KMS-11 (cell line): ENCODE measurements around the gene SWSAP1.

Source experiments
- H2AFZ ChIP-seq: fragments of 200-600 bp; sonication (generic); 2 replicates; pipeline ENCODE4 v1.6.1; 2016; ENCODE audit warnings: antibody characterized with exemption, mixed run types, low read depth
- H3K27ac ChIP-seq: fragments of 200-600 bp; sonication (generic); 2 replicates; pipeline ENCODE4 v1.6.1; 2016; ENCODE audit warnings: mild to moderate bottlenecking, mixed run types
- H3K27me3 ChIP-seq: fragments of 200-600 bp; sonication (generic); 2 replicates; pipeline ENCODE4 v1.6.1; 2017; ENCODE audit warnings: mild to moderate bottlenecking, low read depth, mixed run types, moderate library complexity; ENCODE audit not compliant: insufficient read depth
- H3K36me3 ChIP-seq: fragments of 200-600 bp; sonication (generic); 2 replicates; pipeline ENCODE4 v1.6.1; 2017; ENCODE audit warnings: mild to moderate bottlenecking, mixed run types; ENCODE audit not compliant: insufficient read depth
- H3K4me1 ChIP-seq: fragments of 200-600 bp; sonication (generic); 2 replicates; pipeline ENCODE4 v1.6.1; 2016; ENCODE audit warnings: mild to moderate bottlenecking, low read depth, mixed run types; ENCODE audit not compliant: poor library complexity, severe bottlenecking
- H3K4me2 ChIP-seq: fragments of 200-600 bp; sonication (generic); 2 replicates; pipeline ENCODE4 v1.7.0; 2016; ENCODE audit warnings: mild to moderate bottlenecking, mixed run types
- H3K4me3 ChIP-seq: fragments of 200-600 bp; sonication (generic); IDR thresholded peaks from 2 replicates; pipeline ENCODE4 v1.6.1; 2017; ENCODE audit warnings: low read depth, low read length, mixed read lengths; ENCODE audit not compliant: insufficient read depth
- H3K79me2 ChIP-seq: fragments of 200-600 bp; sonication (generic); 2 replicates; pipeline ENCODE4 v1.6.1; 2016; ENCODE audit warnings: low read depth, mixed run types; ENCODE audit not compliant: insufficient read depth
- H3K9ac ChIP-seq: fragments of 200-600 bp; sonication (generic); 2 replicates; pipeline ENCODE4 v1.6.1; 2016; ENCODE audit warnings: mild to moderate bottlenecking, mixed run types
- H4K20me1 ChIP-seq: fragments of 200-600 bp; sonication (generic); 2 replicates; pipeline ENCODE4 v1.6.1; 2016; ENCODE audit warnings: mild to moderate bottlenecking, mixed run types; ENCODE audit not compliant: insufficient read depth
- CTCF ChIP-seq: fragments of 200-600 bp; sonication (generic); conservative IDR thresholded peaks from 2 replicates; pipeline ENCODE4 v1.6.1; 2017; ENCODE audit warnings: low read depth, mild to moderate bottlenecking, antibody characterized with exemption, low read length, moderate library complexity, mixed read lengths

The SWSAP1 gene

GRCh38 chr19:11397089-11397610 lies 22.7 kb downstream of the SWSAP1 start:
- Histone ChIP-seq H3K4me2 (no peak overlapping the region), H3K27me3 (peaks cover 6% of the 10 kb centered on the region; the same call in 1 of the 2 replicates), H3K4me3 (no peak overlapping the region), H3K79me2 (no peaks in the 10 kb centered on the region), H3K9ac (no peak overlapping the region), H2AFZ (no peak overlapping the region), H3K4me1 (no peaks in the 10 kb centered on the region), H4K20me1 (no peaks in the 10 kb centered on the region), H3K27ac (no peak overlapping the region), H3K36me3 (no peaks in the 10 kb centered on the region)
- TF ChIP-seq CTCF: no peak

- no peak overlapping the region for H3K9ac ChIP-seq
- no peaks in the 10 kb centered on the region for H3K36me3 ChIP-seq
- H3K27ac ChIP-seq: no peak overlapping the region
- H3K4me2 ChIP-seq: no peak overlapping the region
- H3K79me2 ChIP-seq: no peaks in the 10 kb centered on the region
- H3K4me3 ChIP-seq: no peak overlapping the region
- no peaks in the 10 kb centered on the region; the same call in 1 of the 2 replicates for H3K27me3 ChIP-seq
- H2AFZ ChIP-seq: no peak overlapping the region
- no peaks in the 10 kb centered on the region for H4K20me1 ChIP-seq
- no peaks in the 10 kb centered on the region for H3K4me1 ChIP-seq
- no peak for TF ChIP-seq CTCF
Observed at GRCh38 chr19:11399667-11400066, 25.2 kb downstream of the SWSAP1 start.

GRCh38 chr19:11400798-11401197 lies 26.3 kb downstream of the SWSAP1 start:
- TF ChIP-seq CTCF: no peak
- no peak overlapping the region for H3K9ac ChIP-seq

GRCh38 chr19:11401808-11402543 lies 27.5 kb downstream of the SWSAP1 start:
- no peaks in the 10 kb centered on the region; the same call in 1 of the 2 replicates for H3K27me3 ChIP-seq
- H3K79me2 ChIP-seq: no peaks in the 10 kb centered on the region
- no peak overlapping the region for H3K27ac ChIP-seq
- H4K20me1 ChIP-seq: no peaks in the 10 kb centered on the region
- TF ChIP-seq CTCF: no peak
- H3K4me3 ChIP-seq: no peak overlapping the region
- H3K36me3 ChIP-seq: no peaks in the 10 kb centered on the region
- H3K9ac ChIP-seq: no peak overlapping the region
- no peaks in the 10 kb centered on the region for H3K4me1 ChIP-seq
- no peak overlapping the region for H2AFZ ChIP-seq
- no peak overlapping the region for H3K4me2 ChIP-seq

More at GRCh38 chr19:11400798-11401197, 26.3 kb downstream of the SWSAP1 start:
- Histone ChIP-seq H3K27me3 (no peaks in the 10 kb centered on the region; the same call in 1 of the 2 replicates), H2AFZ (no peak overlapping the region), H3K4me3 (no peak overlapping the region), H3K79me2 (no peaks in the 10 kb centered on the region), H3K4me1 (no peaks in the 10 kb centered on the region), H3K4me2 (no peak overlapping the region), H3K27ac (no peak overlapping the region), H4K20me1 (no peaks in the 10 kb centered on the region), H3K36me3 (no peaks in the 10 kb centered on the region)
